Thyroid gland (tissue), 4 donors: ENCODE measurements around the gene PSAP. TPM values are rescaled to one million over a fixed set of nuclear protein-coding genes. Genes with fewer than 3 reads are reported as not detected.

Experiments used
- DNase-seq, 2 donors: peaks; one replicate each; pipeline ENCODE4 v3.0.0-alpha.2; 2019
- H3K27ac ChIP-seq, 3 donors: fragments of 200-600 bp; sonication (generic); 1 replicate in 2 of 3; 2 replicates in 1 of 3; pipeline ENCODE4 v1.5.1; 2016 to 2019; ENCODE audit warnings: mild to moderate bottlenecking in 1 of 3, moderate library complexity in 1 of 3
- H3K27me3 ChIP-seq: fragments of 200-600 bp; sonication (generic); one replicate; pipeline ENCODE4 v1.5.1; 2019
- H3K36me3 ChIP-seq, 2 donors: fragments of 200-600 bp; sonication (generic); one replicate each; pipeline ENCODE4 v1.5.1; 2016 to 2019
- H3K4me1 ChIP-seq, 2 donors: fragments of 200-600 bp; sonication (generic); one replicate each; pipeline ENCODE4 v1.5.1; 2017 to 2019
- H3K4me3 ChIP-seq, 3 donors: fragments of 200-600 bp; sonication (generic); replicated peaks in 1 of 3; 1 replicate in 2 of 3; 2 replicates in 1 of 3; pipeline ENCODE4 v1.5.1; 2016; ENCODE audit warnings: mild to moderate bottlenecking in 1 of 3
- H3K9me3 ChIP-seq: fragments of 200-600 bp; sonication (generic); one replicate; pipeline ENCODE4 v1.5.1; 2017
- CTCF ChIP-seq, 6 experiments: fragments of 200-600 bp in 3 of 6; fragments of 450-650 bp in 3 of 6; sonication (generic) in 3 of 6; IDR thresholded peaks; one replicate each; pipeline ENCODE4 v1.5.1; 2016 to 2019; ENCODE audit warnings: antibody characterized with exemption in 6 of 6, mild to moderate bottlenecking in 2 of 6, inconsistent platforms in 1 of 6, moderate library complexity in 1 of 6
- POLR2A ChIP-seq, 2 donors: fragments of 450-650 bp; IDR thresholded peaks; one replicate each; pipeline ENCODE4 v1.6.1; 2017; ENCODE audit warnings: antibody characterized with exemption in 2 of 2, mild to moderate bottlenecking in 2 of 2, moderate library complexity in 1 of 2
- WGBS, 2 donors: methylation state at CpG; one replicate each; pipeline ENCODE4 v1.1.5; 2017; 5-methylcytosine and 5-hydroxymethylcytosine counted together
- intact Hi-C: fragments of 100-400 bp; cut with DNase I; formaldehyde crosslinking; loops from one replicate; pipeline ENCODE4 v1.15.1; 2023
- total RNA-seq, 4 donors: library from RNA; depleted of rRNA; stranded (reverse); fragments of >200 nt; gene quantifications; one replicate each; pipeline ENCODE4 v1.2.3, GENCODE V29; 2016

Gene PSAP
- total RNA-seq, 4 donors from 2014 or later, result 978 to 1,211 (median 1,123) TPM

GRCh38 chr10:71846816-71847215 is 4.2 kb downstream of the PSAP start:
- Histone ChIP-seq H3K9me3 (no peaks in the 10 kb centered on the region), H3K4me3 (no peak overlapping the region), H3K36me3 (no peaks in the 10 kb centered on the region), H3K27me3 (no peaks in the 10 kb centered on the region), H3K27ac (no peak overlapping the region), H3K4me1 (peaks cover 30 to 36% of the 10 kb centered on the region in 2 donors)
- DNase-seq, result no peak
- intact Hi-C loops, result no loop called here
- TF ChIP-seq CTCF (IDR thresholded peaks at IDR 0.05) (no peak), POLR2A (IDR thresholded peaks at IDR 0.05) (no peak)
- WGBS, 2 donors, result 95 to 97% methylated on average over 3 of the region's 3 CpGs

- intact Hi-C loops, result no loop called here
- H3K9me3 ChIP-seq, result no peaks in the 10 kb centered on the region
- no peaks in the 10 kb centered on the region for H3K27me3 ChIP-seq
- DNase-seq, result no peak
- 85 to 95% methylated on average over 11 of the region's 11 CpGs for WGBS, 2 donors
- no peak for TF ChIP-seq CTCF (IDR thresholded peaks at IDR 0.05)
- TF ChIP-seq POLR2A (IDR thresholded peaks at IDR 0.05), result no peak
- H3K4me1 ChIP-seq, result peaks cover 25 to 35% of the 10 kb centered on the region in 2 donors
- H3K36me3 ChIP-seq, result no peaks in the 10 kb centered on the region
- H3K27ac ChIP-seq, result no peak overlapping the region
- H3K4me3 ChIP-seq, result no peak overlapping the region
Measured at GRCh38 chr10:71845410-71846405, 5.3 kb downstream of the PSAP start.

- H3K4me1 ChIP-seq, result peaks cover 32 to 39% of the 10 kb centered on the region in 2 donors
- H3K4me3 ChIP-seq, result no peak overlapping the region
- DNase-seq, result no peak
- H3K36me3 ChIP-seq, result no peaks in the 10 kb centered on the region
- no peaks in the 10 kb centered on the region for H3K27me3 ChIP-seq
- intact Hi-C loops, result no loop called here
- H3K27ac ChIP-seq, result no peak overlapping the region
- TF ChIP-seq CTCF (IDR thresholded peaks at IDR 0.05) (no peak), POLR2A (IDR thresholded peaks at IDR 0.05) (no peak)
- WGBS, 2 donors, result 81 to 98% methylated on average over 2 of the region's 2 CpGs
- H3K9me3 ChIP-seq, result no peaks in the 10 kb centered on the region
Measured at GRCh38 chr10:71844695-71845094, 6.4 kb downstream of the PSAP start.

GRCh38 chr10:71844084-71844483 is 7.0 kb downstream of the PSAP start:
- Histone ChIP-seq H3K27ac (no peak overlapping the region), H3K9me3 (no peaks in the 10 kb centered on the region), H3K4me1 (peaks cover 30 to 39% of the 10 kb centered on the region in 2 donors), H3K36me3 (no peaks in the 10 kb centered on the region), H3K4me3 (no peak overlapping the region), H3K27me3 (no peaks in the 10 kb centered on the region)
- 65 to 74% methylated on average over 2 of the region's 2 CpGs for WGBS, 2 donors
- intact Hi-C loops, result no loop called here
- no peak for DNase-seq
- TF ChIP-seq POLR2A (IDR thresholded peaks at IDR 0.05) (no peak), CTCF (IDR thresholded peaks at IDR 0.05) (no peak)
